ENCODE results near the gene CLDND2.

CLDND2 gene

GRCh38 chr19:51386882-51387520 is 18.2 kb upstream of the CLDND2 start:
- DNase-seq (ENCODE audit: low read depth in 2 of 2, low spot score in 1 of 2) = no peak

GRCh38 chr19:51382004-51382403 is 13.2 kb upstream of the CLDND2 start:
- no peak for DNase-seq (ENCODE audit: low read depth in 2 of 2, low spot score in 1 of 2)

- no peak for DNase-seq (ENCODE audit: low read depth in 2 of 2, low spot score in 1 of 2)
These were observed 11.6 kb upstream of the CLDND2 start for GRCh38 chr19:51380379-51380778.

GRCh38 chr19:51377422-51377821 is 8.6 kb upstream of the CLDND2 start:
- no peak for DNase-seq (ENCODE audit: low read depth in 2 of 2, low spot score in 1 of 2)

GRCh38 chr19:51375504-51376221 is 6.9 kb upstream of the CLDND2 start:
- peak in 1 of 2 donors; percentile 44 for DNase-seq (ENCODE audit: low read depth in 2 of 2, low spot score in 1 of 2)

- peak; percentile 74 to 87 for DNase-seq (ENCODE audit: low read depth in 2 of 2, low spot score in 1 of 2)
These were observed 4.1 kb upstream of the CLDND2 start, which contains the start of gene NKG7 for GRCh38 chr19:51372649-51373504. Gene NKG7 (minus strand): TSS chr19:51372654. CDS start chr19:51372535, 119 bp downstream.

- no peak for DNase-seq (ENCODE audit: low read depth in 2 of 2, low spot score in 1 of 2)
These were observed 3.3 kb upstream of the CLDND2 start for GRCh38 chr19:51372021-51372648.

- no peak for DNase-seq (ENCODE audit: low read depth in 2 of 2, low spot score in 1 of 2)
These were observed 2.4 kb upstream of the CLDND2 start for GRCh38 chr19:51371186-51371690.

- DNase-seq (ENCODE audit: low read depth in 2 of 2, low spot score in 1 of 2) = no peak
These were observed 1.4 kb upstream of the CLDND2 start for GRCh38 chr19:51370230-51370629.

GRCh38 chr19:51367565-51368365 is 1.0 kb downstream of the CLDND2 start:
- peak; percentile 97 to 98 for DNase-seq (ENCODE audit: low read depth in 2 of 2, low spot score in 1 of 2)

GRCh38 chr19:51367255-51367564 is 1.6 kb downstream of the CLDND2 start:
- DNase-seq (ENCODE audit: low read depth in 2 of 2, low spot score in 1 of 2) = no peak

GRCh38 chr19:51366389-51367254 is 2.2 kb downstream of the CLDND2 start:
- DNase-seq (ENCODE audit: low read depth in 2 of 2, low spot score in 1 of 2) = peak; percentile 83 to 89

- DNase-seq (ENCODE audit: low read depth in 2 of 2, low spot score in 1 of 2) = no peak
These were observed 2.8 kb downstream of the CLDND2 start, which contains the start of gene ETFB for GRCh38 chr19:51365965-51366388. Gene ETFB (minus strand): TSS chr19:51366388. CDS start chr19:51366326, 62 bp downstream.

GRCh38 chr19:51365211-51365964 is 3.4 kb downstream of the CLDND2 start:
- DNase-seq (ENCODE audit: low read depth in 2 of 2, low spot score in 1 of 2) = no peak

- no peak for DNase-seq (ENCODE audit: low read depth in 2 of 2, low spot score in 1 of 2)
These were observed 4.3 kb downstream of the CLDND2 start for GRCh38 chr19:51364200-51365106.

- no peak for DNase-seq (ENCODE audit: low read depth in 2 of 2, low spot score in 1 of 2)
These were observed 7.6 kb downstream of the CLDND2 start for GRCh38 chr19:51361239-51361638.

- DNase-seq (ENCODE audit: low read depth in 2 of 2, low spot score in 1 of 2) = no peak
These were observed 9.5 kb downstream of the CLDND2 start for GRCh38 chr19:51359294-51359693.

GRCh38 chr19:51357952-51358351 is 10.9 kb downstream of the CLDND2 start:
- no peak for DNase-seq (ENCODE audit: low read depth in 2 of 2, low spot score in 1 of 2)
